NCI-H1092 (cell line): ENCODE measurements around the gene PMPCA.
"Not testable (repeated sequence)": the region's sequence is repeated elsewhere in the genome, so short reads cannot be mapped to it uniquely, and the experiment has no call there.

Experiments used
- DNase-seq: peaks from one replicate; lab custom pipeline; 2025; lab: John Stamatoyannopoulos, UW

Gene PMPCA

DNA sequence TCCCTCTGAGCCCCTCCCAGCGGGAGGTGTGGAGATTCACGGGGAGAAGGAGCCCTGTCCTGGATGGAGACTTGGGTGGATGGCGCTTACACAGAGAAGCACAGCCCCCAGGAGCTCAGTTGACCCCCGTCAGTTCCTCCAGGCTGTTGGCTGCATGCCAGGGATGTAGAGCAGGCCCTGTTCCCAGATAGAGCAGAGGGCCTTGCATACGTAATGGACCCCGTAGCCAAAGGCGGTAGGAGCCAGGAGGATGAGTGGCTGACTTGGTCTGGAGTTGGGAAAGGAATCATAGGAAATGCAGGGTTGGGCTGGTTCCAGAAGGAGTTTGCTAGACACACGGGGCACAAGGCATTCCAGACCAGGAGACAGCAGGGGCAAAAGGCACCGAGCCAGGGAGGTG lies 2.5 kb downstream of the PMPCA start:
- DNase-seq, result no peak

DNA sequence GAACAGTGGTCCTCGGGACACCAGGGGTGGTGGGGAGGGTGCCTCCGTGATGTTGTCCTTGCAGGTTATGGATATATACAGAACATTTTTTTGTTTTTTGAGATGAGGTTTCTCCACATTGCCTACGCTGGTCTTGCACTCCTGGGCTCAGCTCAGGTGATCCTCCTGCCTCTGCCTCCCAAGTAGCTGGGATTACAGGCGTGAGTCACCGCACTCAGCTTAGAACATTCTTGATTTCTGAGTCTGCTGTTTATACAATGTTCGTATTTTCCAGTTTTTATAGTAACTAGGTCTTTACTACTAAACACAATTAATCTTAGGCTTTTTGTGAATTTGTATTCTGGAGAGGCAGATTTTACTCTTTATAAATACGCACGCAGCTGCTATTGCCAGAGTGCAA lies 6.0 kb downstream of the PMPCA start:
- no peak for DNase-seq

DNA sequence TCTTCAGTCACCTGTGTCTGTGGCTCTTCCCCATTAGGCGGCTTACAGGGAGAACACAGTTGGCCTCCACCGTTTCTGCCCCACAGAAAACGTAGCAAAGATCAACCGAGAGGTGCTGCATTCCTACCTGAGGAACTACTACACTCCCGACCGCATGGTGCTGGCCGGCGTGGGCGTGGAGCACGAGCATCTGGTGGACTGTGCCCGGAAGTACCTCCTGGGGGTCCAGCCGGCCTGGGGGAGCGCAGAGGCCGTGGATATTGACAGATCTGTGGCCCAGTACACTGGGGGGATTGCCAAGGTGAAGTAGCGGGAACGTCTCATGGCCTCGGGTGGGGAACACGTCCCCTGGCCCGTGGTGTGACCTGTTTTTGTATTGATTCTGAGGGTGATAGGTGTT lies 6.5 kb downstream of the PMPCA start:
- no peak for DNase-seq

DNA sequence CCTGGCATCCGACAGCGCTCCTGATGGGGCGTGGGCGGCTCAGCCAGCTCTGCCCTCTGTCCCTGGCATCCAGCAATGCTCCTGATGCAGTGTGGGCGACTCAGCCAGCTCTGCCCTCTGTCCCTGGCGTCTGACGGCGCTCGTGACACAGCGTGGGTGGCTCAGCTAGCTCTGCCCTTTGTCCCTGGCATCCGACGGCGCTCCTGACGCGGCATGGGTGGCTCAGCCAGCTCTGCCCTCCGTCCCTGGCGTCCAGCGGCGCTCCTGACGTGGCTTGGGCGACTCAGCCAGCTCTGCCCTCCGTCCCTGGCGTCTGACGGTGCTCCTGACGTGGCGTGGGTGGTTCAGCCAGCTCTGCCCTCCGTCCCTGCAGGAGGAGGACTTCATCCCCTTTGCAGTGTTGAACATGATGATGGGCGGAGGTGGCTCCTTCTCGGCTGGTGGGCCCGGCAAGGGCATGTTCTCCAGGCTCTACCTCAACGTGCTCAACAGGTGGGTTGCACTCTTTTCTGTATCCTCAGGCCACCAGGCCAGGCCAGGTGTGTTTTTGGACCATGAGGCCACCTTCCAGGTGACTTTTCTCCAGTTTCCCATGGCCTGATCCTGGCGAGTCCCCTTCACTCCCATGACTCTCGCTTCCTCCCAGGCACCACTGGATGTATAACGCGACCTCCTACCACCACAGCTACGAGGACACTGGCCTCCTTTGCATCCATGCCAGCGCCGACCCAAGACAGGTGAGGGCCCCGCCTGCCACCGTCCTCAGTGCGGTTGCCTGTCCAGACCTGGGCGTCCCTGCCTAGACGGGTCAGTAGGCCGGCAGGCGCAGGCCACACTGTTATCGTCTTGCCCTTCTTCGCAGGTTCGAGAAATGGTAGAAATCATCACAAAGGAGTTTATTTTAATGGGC lies 8.0 kb downstream of the PMPCA start:
- no peak for DNase-seq

DNA sequence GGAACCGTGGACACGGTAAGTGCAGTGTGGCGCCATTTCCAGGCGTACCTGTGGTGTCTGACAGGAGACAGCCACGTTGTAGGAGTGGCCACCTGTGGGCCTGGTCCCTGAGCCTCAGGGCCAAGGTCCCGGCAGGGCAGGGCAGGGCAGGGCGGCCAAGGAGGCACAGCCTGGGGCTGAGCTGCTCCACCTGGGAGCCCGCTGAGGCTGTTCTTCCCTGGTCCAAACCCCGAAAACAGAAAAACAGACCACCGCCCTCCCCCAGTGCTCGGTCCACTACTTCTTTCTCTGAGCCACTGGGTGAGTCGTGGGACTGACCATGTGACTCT lies 8.6 kb downstream of the PMPCA start:
- DNase-seq, result no peak

DNA sequence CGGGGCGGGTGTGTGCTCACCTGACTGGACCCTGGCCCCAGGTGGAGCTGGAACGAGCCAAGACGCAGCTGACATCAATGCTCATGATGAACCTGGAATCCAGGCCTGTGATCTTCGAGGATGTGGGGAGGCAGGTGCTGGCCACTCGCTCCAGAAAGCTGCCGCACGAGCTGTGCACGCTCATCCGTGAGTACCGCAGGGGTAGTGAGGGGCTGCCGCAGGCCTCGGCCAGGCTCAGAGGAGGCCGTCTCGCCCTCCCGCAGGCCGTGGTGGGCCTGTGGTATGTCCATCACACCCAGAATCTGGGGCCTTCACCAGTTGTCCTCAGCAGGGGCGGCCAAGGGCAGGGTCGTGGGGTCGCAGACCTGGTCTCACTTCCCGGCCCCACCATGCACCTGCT lies 11.3 kb downstream of the PMPCA start:
- DNase-seq, result no peak

DNA sequence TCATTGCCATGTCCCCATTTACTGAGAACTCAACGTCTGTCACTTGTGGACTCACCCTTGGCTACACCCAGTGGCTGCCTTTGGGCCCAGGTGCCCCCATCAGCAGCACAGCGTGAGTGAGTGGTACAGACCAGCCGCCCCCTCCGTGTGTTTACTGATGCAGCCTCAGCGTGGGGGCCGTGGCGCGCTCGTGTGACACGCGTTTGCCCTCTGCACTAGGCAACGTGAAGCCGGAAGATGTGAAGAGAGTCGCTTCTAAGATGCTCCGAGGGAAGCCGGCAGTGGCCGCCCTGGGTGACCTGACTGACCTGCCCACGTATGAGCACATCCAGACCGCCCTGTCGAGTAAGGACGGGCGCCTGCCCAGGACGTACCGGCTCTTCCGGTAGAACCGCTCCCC lies 12.4 kb downstream of the PMPCA start:
- DNase-seq, result no peak

DNA sequence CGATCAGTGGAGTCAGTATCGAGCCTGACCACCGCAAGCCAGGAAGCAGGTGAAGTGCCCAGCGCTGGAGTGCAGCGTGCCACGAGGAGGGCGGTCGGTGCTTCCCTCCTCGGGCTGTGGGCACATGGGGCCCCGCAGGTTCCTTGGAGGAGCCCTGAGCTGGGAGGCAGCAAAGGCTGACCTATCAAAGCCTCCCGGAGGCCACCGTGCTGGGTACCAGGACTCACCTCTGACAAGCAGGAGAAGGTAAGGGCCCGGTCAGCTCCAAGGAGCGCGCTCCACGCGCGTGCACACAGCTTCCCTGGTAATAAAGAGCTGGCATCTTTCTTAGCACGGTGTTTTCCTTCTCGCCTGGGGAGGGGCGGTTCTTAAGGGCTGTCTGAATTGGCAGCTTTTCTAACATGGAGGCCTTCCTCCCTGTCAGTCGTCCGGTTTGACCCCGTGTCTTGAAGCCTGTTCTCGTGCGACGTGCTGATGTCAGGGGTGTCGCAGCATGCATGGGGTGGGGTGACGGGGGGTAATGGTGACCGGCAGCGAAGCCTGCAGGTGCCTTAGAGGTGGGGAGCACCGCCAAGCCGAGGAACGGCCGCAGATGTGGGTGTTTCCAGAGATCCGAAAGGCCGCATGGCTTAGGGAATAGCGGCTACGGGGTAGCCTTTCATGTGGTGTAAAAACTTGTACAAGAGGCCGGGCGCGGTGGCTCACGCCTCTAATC lies 13.1 kb downstream of the PMPCA start:
- DNase-seq, result no peak

DNA sequence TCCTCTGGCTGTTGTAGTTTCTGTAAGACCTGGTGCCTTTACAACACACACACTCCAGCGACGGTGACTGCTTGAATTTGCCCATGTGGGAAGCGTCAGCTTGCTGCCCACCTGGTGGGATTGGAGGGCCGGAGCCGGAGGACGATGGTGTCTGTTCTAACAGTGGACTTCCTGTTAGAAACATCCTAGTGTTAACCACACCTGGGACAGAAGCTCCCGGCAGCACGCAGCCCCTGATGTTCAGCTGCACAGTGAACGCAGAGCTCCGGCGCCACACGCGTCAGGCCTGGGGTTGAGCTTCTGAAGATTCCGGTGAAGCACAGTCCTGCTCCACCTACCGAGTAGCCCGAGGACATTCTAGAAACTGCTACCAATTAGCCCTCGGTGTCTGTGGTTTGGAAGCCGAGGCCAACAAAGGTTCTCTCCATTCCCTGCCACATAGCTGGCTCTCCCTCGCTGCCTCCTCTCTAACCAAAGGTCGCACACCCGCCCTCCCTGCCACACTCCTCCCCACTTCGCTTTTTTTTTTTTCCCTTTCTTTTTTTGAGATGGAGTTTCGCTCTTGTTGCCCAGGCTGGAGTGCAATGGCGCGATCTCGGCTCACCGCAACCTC lies 14.4 kb downstream of the PMPCA start:
- no peak for DNase-seq

DNA sequence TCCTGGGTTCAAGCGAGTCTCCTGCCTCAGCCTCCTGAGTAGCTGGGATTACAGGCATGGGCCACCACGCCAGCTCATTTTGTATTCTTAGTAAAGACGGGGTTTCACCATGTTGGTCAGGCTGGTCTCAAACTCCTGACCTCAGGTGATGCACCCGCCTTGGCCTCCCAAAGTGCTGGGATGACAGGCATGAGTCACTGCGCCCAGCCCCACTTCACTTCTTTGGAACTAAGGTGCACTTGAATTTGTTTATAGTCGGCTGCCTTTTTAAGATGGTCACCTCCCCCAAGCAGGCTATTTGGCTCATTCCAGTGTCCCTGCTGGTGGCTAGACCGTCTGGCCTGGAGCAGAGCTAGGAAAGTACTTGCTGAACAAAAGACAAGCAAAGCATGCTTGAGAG lies 14.9 kb downstream of the PMPCA start:
- not testable (repeated sequence) for DNase-seq

DNA sequence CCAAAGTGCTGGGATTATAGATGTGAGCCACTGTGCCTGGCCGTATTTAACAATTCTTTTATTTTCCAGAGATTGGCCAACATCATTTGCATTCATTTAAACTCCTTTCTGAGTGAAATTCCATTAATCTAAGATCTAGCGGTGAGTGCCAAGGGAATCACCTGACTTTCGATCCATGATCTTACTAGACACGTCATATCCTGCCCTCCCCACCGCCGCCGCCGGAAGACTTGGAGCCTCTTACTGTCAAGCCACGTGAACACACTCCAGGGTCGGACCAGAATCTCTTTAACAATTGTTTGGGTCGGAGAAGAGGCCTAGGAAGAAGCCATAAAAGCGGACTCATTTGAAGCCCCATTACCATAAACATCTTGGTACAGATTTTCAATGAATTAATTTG lies 16.3 kb downstream of the PMPCA start:
- DNase-seq, result no peak

DNA sequence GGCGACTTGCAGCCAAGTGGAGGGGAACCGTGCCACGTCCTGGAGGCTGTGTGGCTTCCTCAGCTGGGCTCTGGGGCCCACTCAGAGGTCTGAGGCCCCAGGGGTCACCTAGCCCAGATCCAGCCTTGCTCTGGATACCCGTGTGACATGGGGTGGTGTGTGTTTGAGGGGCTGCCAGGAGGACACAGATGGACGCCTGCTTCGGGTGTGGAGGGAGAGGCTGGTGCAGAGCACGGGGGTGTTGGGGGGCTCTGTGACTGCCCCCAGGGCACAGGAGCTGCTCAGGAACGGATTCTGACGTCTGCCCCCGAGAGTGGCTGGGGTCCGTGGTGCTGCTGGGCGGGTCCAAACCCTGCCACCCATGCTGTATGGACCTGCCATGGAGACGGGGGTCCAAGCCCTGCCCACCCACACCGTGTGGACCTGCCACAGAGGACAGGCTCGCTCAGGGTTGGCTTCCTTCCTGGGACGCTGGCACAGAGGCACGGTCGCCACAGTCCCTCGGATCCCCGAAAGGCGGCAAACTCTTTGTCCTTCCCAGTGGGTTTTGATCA lies 18.7 kb downstream of the PMPCA start:
- no peak for DNase-seq

DNA sequence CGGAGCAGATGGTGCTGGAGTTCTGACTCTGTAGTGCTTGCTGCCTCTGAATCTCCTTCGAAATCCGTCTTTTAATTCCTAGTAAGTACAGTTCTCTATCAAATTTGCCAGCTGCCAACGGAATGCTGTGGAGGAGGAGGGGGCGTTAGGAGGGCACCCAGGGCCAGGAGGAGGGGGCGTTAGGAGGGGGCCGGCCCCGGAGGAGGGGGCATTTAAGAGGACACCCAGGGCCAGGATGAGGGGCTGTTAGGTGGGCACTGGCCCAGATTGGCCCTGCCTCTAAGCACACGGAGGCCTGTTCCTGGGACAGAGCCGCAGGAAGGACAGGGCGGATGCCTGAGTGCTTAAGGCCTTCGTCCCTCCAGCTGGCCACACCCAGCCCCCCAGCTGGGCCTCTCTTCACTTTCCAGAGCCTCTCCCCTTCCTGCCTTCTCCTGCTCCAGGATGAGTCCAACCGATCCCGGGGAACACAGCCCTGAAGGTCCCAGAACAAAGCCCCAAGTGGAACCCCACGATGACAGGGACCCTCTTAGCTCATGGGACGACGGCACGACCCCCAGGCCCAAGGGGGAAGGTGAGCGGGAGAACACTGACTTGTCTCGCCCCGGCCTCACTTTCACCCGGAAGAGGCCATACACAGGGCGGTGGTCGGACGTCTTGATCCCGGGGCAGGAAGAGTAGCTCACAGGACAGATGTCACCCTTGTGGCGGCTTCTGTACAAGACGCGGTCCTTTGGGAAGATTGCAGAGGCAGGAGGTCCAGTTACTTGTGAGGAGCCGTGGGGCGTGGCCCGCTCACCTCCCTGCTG lies 19.4 kb downstream of the PMPCA start:
- DNase-seq, result no peak

DNA sequence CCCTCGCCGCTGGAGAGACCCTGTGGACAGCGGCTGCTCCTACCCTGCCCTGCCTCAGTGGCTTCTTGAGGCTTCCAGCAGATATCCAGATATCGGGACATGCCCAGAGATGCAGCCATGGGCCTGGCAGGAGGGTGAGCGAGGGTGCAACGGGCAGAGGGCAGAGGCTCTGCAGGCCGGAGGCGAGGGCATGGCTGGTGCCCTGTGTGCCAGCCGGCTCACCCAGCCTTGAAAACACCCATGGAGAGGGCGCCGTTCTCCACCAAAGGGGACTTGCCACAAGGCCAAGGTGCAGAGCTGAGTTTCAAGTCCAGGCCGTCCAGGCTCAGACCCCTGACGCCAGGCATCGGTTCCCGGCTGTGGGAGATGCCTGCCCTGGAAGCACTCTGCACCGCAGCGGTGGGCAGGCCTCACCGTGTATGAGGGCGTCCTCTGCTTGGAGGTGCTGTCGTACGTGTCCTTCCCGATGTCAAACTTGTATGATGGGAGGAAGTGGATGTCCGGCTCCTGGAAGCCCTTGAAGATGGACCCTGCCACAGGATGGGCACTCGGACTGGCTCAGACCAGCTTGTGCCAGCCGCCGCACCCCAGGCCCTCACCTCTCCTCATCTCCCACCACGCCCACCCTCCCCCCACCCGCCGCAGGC lies 20.3 kb downstream of the PMPCA start:
- no peak for DNase-seq

DNA sequence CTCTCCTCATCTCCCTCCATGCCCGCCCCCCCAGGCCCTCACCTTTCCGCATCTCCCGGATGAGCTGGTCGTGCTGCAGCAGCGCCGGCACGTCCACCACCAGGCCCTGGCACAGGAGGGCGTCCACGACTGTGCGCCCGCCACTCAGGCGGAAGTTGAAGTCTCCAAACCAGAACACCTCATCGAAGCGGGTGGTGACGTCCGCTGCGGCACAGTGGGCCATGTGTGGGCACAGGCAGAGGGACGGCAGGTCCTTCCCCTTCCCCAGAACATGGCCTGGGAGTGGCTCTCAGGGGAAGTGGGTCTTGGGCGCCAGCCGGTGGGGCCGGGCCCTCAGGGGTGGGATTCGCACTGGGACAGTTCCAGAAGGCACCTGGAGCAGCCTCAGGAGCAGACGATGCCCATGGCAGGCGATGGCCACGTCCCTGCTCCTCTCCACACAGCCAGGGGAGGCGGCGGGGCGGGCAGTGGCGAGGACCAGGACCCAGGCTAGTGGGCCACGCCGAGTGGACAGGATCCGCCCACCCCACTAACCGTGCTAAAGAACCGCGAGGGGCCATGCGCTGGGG lies 21.4 kb downstream of the PMPCA start:
- DNase-seq, result no peak

DNA sequence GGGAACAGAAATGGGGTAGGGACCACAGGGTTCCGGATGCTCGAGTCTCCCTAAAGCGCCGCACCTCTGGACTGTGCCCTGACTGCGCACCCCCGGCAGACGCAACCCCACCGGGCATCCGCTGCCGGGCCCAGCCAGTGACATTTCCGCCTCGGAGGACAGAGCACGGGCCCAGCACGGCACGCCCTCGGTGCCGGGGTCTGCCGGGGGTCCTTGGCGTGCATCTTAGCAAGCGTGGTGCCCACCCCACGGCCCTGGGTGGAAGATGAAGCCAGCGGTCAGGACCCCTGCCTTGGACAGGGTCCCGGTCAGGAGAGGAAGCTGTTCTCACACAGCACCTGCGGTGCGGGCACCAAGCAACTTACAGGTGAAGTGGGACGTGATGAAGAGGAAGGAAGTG lies 22.1 kb downstream of the PMPCA start:
- DNase-seq, result no peak

DNA sequence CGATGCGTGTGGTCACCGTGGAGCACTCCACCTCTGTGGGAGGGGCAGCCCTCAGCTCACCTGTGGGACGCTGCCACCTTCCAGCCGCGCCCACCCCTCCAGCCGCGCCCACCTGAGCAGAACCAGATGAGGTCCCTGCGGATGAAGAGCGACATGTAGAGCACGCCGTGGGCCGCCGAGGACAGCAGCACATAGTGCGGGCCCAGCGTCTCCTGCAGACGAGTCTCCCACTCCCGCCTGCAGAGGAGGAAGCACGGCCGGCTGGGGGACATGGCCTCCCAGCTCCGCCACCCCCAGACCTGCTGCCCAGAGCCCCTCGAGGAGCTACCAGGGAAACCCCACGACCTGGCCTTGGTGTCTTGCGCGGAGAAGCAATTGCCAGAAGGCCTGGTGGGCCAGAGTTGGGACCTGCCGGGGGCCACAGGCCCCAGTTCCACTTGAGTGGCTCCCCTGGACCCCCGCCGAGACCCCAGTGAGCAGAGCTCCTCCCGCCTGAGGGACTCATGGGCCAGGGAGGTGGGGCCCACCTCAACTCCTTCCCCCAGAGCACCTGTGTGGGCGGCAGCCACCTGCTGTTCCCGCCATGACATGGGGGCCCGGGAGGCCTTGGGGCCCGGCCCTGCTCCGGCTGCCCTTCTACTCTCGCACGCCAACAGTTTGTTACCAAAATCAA lies 22.7 kb downstream of the PMPCA start:
- DNase-seq, result no peak

DNA sequence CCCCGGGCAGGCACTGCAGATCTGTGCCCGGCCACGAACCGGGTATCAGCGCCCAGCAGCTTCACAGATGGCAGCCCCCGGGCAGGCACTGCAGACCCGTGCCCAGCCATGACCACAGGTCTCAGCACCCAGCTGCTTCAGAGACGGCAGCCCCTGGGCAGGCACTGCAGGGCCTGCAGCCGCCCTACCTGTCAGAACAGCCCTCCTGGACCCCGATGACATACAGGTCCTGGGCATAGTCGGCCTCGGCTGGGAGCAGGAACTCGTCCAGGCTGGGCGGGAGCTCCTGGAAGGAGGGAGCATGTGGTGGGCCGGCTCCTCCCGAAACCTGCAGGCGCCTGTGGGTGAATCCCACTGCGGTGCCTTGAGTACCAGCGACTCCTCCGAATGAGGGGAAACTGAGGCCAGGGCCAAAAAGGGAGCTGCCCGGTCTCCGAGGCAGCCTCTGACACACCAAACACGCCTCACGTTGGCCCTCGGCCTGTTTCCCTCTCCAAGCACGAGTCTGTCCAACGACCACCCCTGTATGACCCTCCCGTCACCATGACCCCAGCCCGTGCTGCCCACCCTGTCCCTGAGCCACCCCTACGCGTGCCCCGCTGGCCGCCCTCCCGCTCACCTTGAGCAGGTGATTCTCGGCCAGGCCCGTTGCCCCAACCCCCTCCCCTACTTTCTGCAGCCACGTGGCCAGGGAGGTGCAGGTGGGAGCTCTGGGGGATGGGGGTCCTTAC lies 23.6 kb downstream of the PMPCA start:
- DNase-seq, result no peak

DNA sequence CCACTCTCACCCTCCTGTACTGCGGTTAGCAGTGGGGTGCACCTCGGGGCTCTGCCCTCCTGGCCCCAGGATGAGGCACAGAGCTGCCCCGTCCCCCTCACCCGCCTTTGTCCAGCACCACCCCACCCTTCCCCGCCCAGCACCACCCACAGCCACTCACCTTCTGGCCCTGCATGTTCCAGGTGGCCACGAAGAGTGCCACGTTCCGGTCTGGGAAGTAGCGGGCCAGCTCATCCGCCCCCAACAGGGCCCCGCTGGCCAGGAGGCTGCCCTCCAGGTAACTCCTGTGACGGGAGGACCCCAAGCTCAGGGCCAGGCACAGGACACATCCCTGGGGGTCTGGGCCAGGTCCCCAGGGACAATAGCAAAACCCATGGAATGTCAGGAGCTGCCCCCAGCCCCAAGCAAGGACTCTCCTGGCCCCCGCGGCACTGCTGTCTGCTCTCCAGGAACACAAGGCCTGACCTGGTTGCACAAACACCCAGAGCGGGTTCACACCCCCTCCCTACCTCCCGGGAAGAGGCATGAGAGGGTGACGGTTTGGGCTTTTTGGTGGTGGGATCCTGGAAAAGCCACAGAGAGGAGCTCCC lies 24.2 kb downstream of the PMPCA start:
- no peak for DNase-seq
